Spleen (tissue), 7 donors: Measurements from ENCODE around the gene NOTCH1.

ENCODE experiments used
- POLR2AphosphoS5 ChIP-seq, 3 donors: sonication (generic); formaldehyde crosslinking; IDR thresholded peaks; one replicate each; pipeline ENCODE4 v1.5.1; 2017; ENCODE audit warnings: antibody characterized with exemption in 3 of 3
- TF ChIP-seq, protein P1 (sequence below), 11 experiments: fragments of 200-600 bp in 7 of 11; fragments of 450-650 bp in 4 of 11; sonication (generic) in 4 of 11; IDR thresholded peaks in 8 of 11; conservative IDR thresholded peaks in 3 of 11; 1 replicate in 7 of 11; 2 replicates in 4 of 11; pipeline versions ENCODE4 v1.4.0 to v1.8.0; 2016 to 2021; ENCODE audit warnings: antibody characterized with exemption in 11 of 11, inconsistent platforms in 4 of 11, mild to moderate bottlenecking in 1 of 11
- donor health status: DM: no; HTN: no; CAD: no; lungs with moderate emphysema.
- donor health status: DM: no; HTN: no; CAD: no.
- donor health status: DM: no; HTN: no; CAD: no.

DNA sequence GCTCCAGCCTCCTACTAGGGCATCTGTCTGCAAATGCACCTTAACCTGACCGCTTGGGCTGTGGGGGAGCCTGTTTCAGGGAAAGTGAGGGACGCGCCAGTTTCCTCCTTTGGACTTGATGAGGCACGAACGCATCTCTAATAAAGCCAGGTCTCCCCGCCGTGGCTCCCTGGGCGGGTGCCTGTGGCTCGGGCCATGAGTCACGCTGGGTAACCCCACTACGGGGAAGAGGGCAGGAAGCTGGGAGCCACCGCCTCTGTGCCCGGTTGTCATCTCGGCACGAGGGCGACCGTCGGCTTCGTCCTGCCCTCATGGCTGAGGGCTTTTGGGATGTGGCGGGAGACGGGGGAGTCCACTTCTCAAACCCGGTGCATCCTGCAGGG, 12.1 kb downstream of the NOTCH1 start:
- TF ChIP-seq POLR2AphosphoS5 (IDR thresholded peaks at IDR 0.05): peak; percentile 66 to 90 (median 76)
- TF ChIP-seq, protein P1, sequence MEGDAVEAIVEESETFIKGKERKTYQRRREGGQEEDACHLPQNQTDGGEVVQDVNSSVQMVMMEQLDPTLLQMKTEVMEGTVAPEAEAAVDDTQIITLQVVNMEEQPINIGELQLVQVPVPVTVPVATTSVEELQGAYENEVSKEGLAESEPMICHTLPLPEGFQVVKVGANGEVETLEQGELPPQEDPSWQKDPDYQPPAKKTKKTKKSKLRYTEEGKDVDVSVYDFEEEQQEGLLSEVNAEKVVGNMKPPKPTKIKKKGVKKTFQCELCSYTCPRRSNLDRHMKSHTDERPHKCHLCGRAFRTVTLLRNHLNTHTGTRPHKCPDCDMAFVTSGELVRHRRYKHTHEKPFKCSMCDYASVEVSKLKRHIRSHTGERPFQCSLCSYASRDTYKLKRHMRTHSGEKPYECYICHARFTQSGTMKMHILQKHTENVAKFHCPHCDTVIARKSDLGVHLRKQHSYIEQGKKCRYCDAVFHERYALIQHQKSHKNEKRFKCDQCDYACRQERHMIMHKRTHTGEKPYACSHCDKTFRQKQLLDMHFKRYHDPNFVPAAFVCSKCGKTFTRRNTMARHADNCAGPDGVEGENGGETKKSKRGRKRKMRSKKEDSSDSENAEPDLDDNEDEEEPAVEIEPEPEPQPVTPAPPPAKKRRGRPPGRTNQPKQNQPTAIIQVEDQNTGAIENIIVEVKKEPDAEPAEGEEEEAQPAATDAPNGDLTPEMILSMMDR (IDR thresholded peaks at IDR 0.05 in 8 of 11, conservative IDR thresholded peaks at IDR 0.05 in 3 of 11): no peak
